KOPT-K1 (cell line): ENCODE results near the gene ARF3.

ENCODE experiments used
- H3K27ac ChIP-seq: fragments of 200-600 bp; sonication (generic); 2 replicates; pipeline ENCODE4 v1.5.1; 2016; ENCODE audit warnings: antibody characterized with exemption, mild to moderate bottlenecking, low read depth, low read length; ENCODE audit not compliant: poor library complexity, severe bottlenecking
- H3K36me3 ChIP-seq: fragments of 200-600 bp; sonication (generic); 2 replicates; pipeline ENCODE4 v1.5.1; 2017; ENCODE audit warnings: antibody characterized with exemption, mild to moderate bottlenecking, low read length, moderate library complexity; ENCODE audit not compliant: insufficient read depth
- H3K9me3 ChIP-seq: fragments of 200-600 bp; sonication (generic); 2 replicates; pipeline ENCODE4 v1.5.1; 2017; ENCODE audit warnings: antibody characterized with exemption, low read length, mild to moderate bottlenecking; ENCODE audit not compliant: insufficient read depth, poor library complexity, severe bottlenecking

The ARF3 gene

DNA sequence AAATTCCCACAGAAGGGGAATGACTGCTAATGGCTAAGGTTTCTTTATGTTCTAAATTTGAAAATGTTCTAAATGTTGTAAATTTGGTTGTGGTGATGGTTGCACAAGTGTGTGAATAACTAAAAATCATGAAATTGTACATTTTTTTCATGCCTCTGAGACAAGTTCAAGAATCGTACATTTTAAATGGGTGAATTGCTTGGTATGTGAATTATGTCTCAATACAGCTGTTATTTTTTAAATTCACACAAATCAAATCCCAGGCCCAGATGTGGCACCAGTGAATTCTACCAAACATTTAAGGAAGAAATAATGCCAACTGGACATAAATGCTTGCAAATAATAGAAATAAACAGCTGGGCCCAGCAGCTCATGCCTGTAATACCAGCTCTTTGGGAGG, 63.0 kb downstream of the ARF3 start:
- Histone ChIP-seq H3K9me3 (no peaks in the 10 kb centered on the region), H3K36me3 (no peaks in the 10 kb centered on the region)

DNA sequence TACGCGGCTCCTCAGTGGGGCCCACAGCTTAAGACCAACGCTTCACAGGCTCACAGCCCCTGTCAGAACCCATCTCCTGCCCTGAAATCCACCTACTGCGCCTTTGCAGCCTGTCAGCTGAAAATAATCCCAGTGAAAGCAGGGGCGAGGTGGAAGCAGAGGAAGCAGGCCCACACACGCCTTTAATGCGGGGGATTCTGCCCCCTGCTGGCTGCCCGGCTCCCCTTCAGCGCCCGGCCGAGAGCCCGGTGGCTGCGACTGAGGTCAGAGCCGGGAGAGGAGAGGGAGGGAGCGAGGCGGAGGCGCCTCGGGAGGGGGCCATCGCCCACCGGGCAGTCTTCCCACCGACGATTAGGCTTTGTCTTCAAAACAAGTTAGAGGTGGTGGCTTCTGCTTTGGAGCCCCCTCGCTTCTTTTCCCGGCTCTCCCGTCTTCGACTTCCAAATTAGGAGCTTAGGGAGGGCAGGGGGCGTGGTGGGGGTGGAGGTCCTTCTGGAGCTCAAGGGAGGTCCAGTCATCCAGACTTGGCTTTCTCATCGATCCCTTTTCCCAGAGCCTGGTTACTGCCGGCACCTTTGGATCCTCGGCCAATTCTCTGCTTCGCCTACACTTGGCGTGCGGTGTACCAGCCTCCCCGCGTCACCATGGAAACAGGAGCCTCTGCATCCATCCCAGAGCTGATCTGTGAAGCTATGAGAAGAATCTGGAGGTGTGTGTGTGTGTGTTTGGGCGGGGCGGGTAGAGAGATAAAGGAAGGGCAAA, 66.4 kb downstream of the ARF3 start:
- Histone ChIP-seq H3K9me3 (no peaks in the 10 kb centered on the region), H3K36me3 (no peaks in the 10 kb centered on the region), H3K27ac (no peak overlapping the region)

More for the DNA sequence above, 63.0 kb downstream of the ARF3 start:
- no peak overlapping the region for H3K27ac ChIP-seq

DNA sequence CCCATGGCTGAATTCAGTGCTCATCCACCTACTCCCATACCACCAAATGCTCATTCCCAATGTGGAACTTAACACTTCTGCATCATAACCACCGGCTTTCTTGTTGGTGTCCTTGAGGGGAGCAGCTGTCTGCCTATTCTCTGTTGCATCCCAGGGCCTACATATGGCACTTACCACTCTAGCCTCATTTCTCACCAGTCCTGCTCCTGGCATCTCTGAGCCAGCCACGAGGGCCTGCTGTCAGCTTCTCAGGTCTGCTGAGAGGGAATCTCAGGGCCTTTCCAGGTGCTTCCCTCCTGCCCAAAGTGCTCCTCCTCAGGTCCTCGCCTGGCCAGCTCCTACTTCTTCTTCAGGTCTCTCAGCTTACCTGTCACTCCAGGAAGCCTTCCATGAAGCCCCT, 67.6 kb downstream of the ARF3 start:
- no peaks in the 10 kb centered on the region for H3K36me3 ChIP-seq

More for the DNA sequence above, 67.6 kb downstream of the ARF3 start:
- Histone ChIP-seq H3K9me3 (no peaks in the 10 kb centered on the region), H3K27ac (no peak overlapping the region)
